H1 (cell line): ENCODE results near the gene REM2.

Experiments used
- CEBPB ChIP-seq: IDR thresholded peaks from 2 replicates; pipeline ENCODE4 v1.6.1; 2012; ENCODE audit warnings: low read depth, low read length
- CHD2 ChIP-seq: IDR thresholded peaks from 2 replicates; pipeline ENCODE4 v1.6.1; 2012; ENCODE audit warnings: low read length, improper control_type of control experiment
- EP300 ChIP-seq, 2 experiments: IDR thresholded peaks; 1 replicate in 1 of 2; 2 replicates in 1 of 2; pipeline ENCODE4 v1.6.1; 2011 to 2012; ENCODE audit warnings: low read depth in 2 of 2, low read length in 2 of 2, mild to moderate bottlenecking in 2 of 2, borderline replicate concordance in 1 of 2, inconsistent platforms in 1 of 2, moderate library complexity in 1 of 2
- EZH2 ChIP-seq: fragments of 200-600 bp; sonication (generic); IDR thresholded peaks from 2 replicates; pipeline ENCODE4 v1.7.1; 2012; ENCODE audit warnings: low read depth, mild to moderate bottlenecking, moderate library complexity, low read length, inconsistent platforms; ENCODE audit not compliant: severe bottlenecking
- GTF2F1 ChIP-seq: IDR thresholded peaks from 2 replicates; pipeline ENCODE4 v1.6.1; 2012; ENCODE audit warnings: low read depth, low read length, improper control_type of control experiment, borderline replicate concordance
- HDAC6 ChIP-seq: IDR thresholded peaks from one replicate; pipeline ENCODE4 v1.7.1; 2012; ENCODE audit warnings: low read depth, mild to moderate bottlenecking, inconsistent platforms, low read length, moderate library complexity
- JUN ChIP-seq: IDR thresholded peaks from 2 replicates; pipeline ENCODE4 v1.6.1; 2011; ENCODE audit warnings: low read depth, mild to moderate bottlenecking, improper control_type of control experiment, low read length
- POLR2A ChIP-seq, 2 experiments: IDR thresholded peaks; 1 replicate in 1 of 2; 2 replicates in 1 of 2; pipeline ENCODE4 v1.6.1; 2011; ENCODE audit warnings: low read depth in 2 of 2, low read length in 2 of 2, mild to moderate bottlenecking in 2 of 2; ENCODE audit errors: control extremely low read depth in 1 of 2
- POLR2AphosphoS5 ChIP-seq: IDR thresholded peaks from 2 replicates; pipeline ENCODE4 v1.6.1; 2011; ENCODE audit warnings: low read depth, low read length
- TAF1 ChIP-seq: IDR thresholded peaks from 2 replicates; pipeline ENCODE4 v1.6.1; 2011; ENCODE audit warnings: mild to moderate bottlenecking, low read depth, low read length
- ZNF274 ChIP-seq: IDR thresholded peaks from 2 replicates; pipeline ENCODE4 v1.7.0; 2012; ENCODE audit warnings: low read length, borderline replicate concordance; ENCODE audit errors: extremely low read depth
- TF ChIP-seq, protein P1 (sequence below), 3 experiments: IDR thresholded peaks; 1 replicate in 2 of 3; 2 replicates in 1 of 3; pipeline versions ENCODE4 v1.5.1 to v1.6.1; 2011; ENCODE audit warnings: low read length in 3 of 3, mild to moderate bottlenecking in 3 of 3, inconsistent platforms in 2 of 3, low read depth in 1 of 3, moderate library complexity in 1 of 3; ENCODE audit not compliant: insufficient read depth in 1 of 3; ENCODE audit errors: control extremely low read depth in 1 of 3
- TF ChIP-seq, protein P2 (sequence below): IDR thresholded peaks from 2 replicates; pipeline ENCODE4 v1.6.1; 2011; ENCODE audit warnings: low read length, improper control_type of control experiment
- TF ChIP-seq, protein P3 (sequence below): IDR thresholded peaks from 2 replicates; pipeline ENCODE4 v1.6.1; 2012; ENCODE audit warnings: low read length, inconsistent platforms

DNA sequence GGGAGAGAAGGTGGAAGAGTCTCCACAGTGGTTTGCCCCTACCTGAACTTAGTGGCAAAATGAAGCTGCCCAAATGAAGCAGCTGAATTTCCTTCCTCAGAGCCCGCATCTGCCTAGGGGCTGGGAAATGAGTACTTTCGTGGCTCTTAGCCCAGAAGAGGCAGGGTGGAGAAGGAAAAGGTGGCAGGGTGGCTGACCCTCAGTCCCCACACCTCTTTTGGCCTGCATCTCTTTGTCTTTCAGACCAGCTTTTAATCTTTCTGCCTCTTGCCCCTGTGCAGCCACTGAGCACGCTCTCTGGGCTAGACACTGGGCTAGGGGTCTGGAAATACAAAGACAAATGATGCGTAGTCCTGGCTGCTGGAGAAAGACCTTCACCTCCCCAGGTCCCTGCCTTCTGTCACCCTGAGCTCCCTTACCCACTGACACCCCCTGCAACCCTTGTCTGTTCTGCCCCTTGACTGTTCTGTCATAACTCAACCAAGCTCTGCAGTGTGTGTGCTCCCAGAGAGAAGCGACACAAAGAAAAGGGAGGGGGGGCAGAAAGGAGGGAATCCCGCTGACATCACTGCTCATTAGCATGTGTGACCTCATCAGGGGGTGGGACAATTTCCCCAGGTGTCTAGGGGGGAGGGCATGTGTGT, 371 bp upstream of the REM2 start:
- TF ChIP-seq GTF2F1 (no peak), EP300 (IDR thresholded peaks at IDR 0.05; ENCODE audit: borderline replicate concordance in 1 of 2, low read depth in 2 of 2, low read length in 2 of 2) (no peak), POLR2A (IDR thresholded peaks at IDR 0.05; ENCODE audit: control extremely low read depth in 1 of 2, low read depth in 2 of 2, low read length in 2 of 2) (peak in 1 of 2 experiments; percentile 65; a peak in 2 of 3 replicates), POLR2AphosphoS5 (no peak), EZH2 (no peak), TAF1 (peak; percentile 65; the same call in 1 of the 2 replicates), JUN (no peak), CEBPB (no peak), CHD2 (no peak), ZNF274 (no peak), HDAC6 (no peak)
- TF ChIP-seq, protein P1, sequence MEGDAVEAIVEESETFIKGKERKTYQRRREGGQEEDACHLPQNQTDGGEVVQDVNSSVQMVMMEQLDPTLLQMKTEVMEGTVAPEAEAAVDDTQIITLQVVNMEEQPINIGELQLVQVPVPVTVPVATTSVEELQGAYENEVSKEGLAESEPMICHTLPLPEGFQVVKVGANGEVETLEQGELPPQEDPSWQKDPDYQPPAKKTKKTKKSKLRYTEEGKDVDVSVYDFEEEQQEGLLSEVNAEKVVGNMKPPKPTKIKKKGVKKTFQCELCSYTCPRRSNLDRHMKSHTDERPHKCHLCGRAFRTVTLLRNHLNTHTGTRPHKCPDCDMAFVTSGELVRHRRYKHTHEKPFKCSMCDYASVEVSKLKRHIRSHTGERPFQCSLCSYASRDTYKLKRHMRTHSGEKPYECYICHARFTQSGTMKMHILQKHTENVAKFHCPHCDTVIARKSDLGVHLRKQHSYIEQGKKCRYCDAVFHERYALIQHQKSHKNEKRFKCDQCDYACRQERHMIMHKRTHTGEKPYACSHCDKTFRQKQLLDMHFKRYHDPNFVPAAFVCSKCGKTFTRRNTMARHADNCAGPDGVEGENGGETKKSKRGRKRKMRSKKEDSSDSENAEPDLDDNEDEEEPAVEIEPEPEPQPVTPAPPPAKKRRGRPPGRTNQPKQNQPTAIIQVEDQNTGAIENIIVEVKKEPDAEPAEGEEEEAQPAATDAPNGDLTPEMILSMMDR (IDR thresholded peaks at IDR 0.05; ENCODE audit: control extremely low read depth in 1 of 3, insufficient read depth in 1 of 3, low read depth in 1 of 3, low read length in 3 of 3) = no peak
- TF ChIP-seq, protein P2, sequence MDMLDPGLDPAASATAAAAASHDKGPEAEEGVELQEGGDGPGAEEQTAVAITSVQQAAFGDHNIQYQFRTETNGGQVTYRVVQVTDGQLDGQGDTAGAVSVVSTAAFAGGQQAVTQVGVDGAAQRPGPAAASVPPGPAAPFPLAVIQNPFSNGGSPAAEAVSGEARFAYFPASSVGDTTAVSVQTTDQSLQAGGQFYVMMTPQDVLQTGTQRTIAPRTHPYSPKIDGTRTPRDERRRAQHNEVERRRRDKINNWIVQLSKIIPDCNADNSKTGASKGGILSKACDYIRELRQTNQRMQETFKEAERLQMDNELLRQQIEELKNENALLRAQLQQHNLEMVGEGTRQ = no peak
- TF ChIP-seq, protein P3, sequence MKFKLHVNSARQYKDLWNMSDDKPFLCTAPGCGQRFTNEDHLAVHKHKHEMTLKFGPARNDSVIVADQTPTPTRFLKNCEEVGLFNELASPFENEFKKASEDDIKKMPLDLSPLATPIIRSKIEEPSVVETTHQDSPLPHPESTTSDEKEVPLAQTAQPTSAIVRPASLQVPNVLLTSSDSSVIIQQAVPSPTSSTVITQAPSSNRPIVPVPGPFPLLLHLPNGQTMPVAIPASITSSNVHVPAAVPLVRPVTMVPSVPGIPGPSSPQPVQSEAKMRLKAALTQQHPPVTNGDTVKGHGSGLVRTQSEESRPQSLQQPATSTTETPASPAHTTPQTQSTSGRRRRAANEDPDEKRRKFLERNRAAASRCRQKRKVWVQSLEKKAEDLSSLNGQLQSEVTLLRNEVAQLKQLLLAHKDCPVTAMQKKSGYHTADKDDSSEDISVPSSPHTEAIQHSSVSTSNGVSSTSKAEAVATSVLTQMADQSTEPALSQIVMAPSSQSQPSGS = no peak
